K562 (cell line): ENCODE results near the gene KISS1. TPM values are rescaled to one million over a fixed set of nuclear protein-coding genes. Genes with fewer than 3 reads are reported as not detected.

Experiments
- ATAC-seq: fragments of 200-7000 bp; cut with Tn5 transposase; 3 replicates; pipeline ENCODE4 v1.9.1; 2020; ENCODE audit warnings: moderate library complexity
- BruUV-seq: library from RNA; stranded (reverse); fragments of 400-500 nt; replicated peaks from 2 replicates; lab custom pipeline; 2021; lab: Mats Ljungman, UMichigan
- CTCF ChIA-PET: fragments of 300-600 bp; formaldehyde crosslinking; extraction: SDS; loops from one replicate; lab custom pipeline; 2021; ENCODE audit warnings: low intra/inter-chr PET ratio; lab: Yijun Ruan, JAX
- POLR2A ChIA-PET: fragments of 300-600, 350-650 bp; sonication (Branson Sonifier 250); formaldehyde crosslinking; extraction: SDS; loops from one replicate; lab custom pipeline; 2021; ENCODE audit warnings: antibody characterized with exemption, inconsistent platforms; lab: Yijun Ruan, JAX
- DNase-seq, 4 experiments: peaks; one replicate each; pipeline versions ENCODE4 v3.0.0 to v3.0.0-alpha.2; 2011 to 2018; ENCODE audit warnings: low spot score in 3 of 4, mixed read lengths in 3 of 4; ENCODE audit errors: extremely low read depth in 1 of 4
- FAIRE-seq: peaks from 2 replicates; lab custom pipeline; 2011; peaks lifted over from hg19 to GRCh38; lab: Jason Lieb, UNC
- H2AFZ ChIP-seq: 2 replicates; pipeline ENCODE4 v1.6.0; 2011; ENCODE audit warnings: low read depth, low read length, control low read depth, inconsistent platforms
- H3K27ac ChIP-seq: fragments of 200-600 bp; 3 replicates; pipeline ENCODE4 v1.8.0; 2011; ENCODE audit warnings: low read depth, mild to moderate bottlenecking, control low read depth, inconsistent platforms, low read length, moderate library complexity, mixed read lengths; ENCODE audit errors: extremely low read depth
- H3K27me3 ChIP-seq, 2 experiments: fragments of 300-600 bp in 1 of 2; 2 replicates in 1 of 2; 3 replicates in 1 of 2; pipeline versions ENCODE4 v1.6.0 to v1.8.0; 2011; ENCODE audit warnings: inconsistent platforms in 2 of 2, low read length in 2 of 2, mild to moderate bottlenecking in 1 of 2, mixed read lengths in 1 of 2, moderate library complexity in 1 of 2; ENCODE audit not compliant: control insufficient read depth in 2 of 2, insufficient read depth in 2 of 2
- H3K36me3 ChIP-seq: fragments of 300-600 bp; 3 replicates; pipeline ENCODE4 v1.8.0; 2011; ENCODE audit warnings: mild to moderate bottlenecking, low read length, inconsistent platforms; ENCODE audit not compliant: control insufficient read depth, insufficient read depth
- H3K4me1 ChIP-seq, 2 experiments: fragments of 200-600 bp in 1 of 2; replicated peaks in 1 of 2; 2 replicates in 1 of 2; 3 replicates in 1 of 2; pipeline versions ENCODE4 v1.5.1 to v1.8.0; 2011; ENCODE audit warnings: inconsistent platforms in 2 of 2, low read length in 2 of 2, mild to moderate bottlenecking in 1 of 2, mixed read lengths in 1 of 2, moderate library complexity in 1 of 2; ENCODE audit not compliant: control insufficient read depth in 2 of 2, insufficient read depth in 2 of 2
- H3K4me2 ChIP-seq: 2 replicates; pipeline ENCODE4 v1.6.1; 2011; ENCODE audit warnings: low read length, control low read depth, inconsistent platforms, mixed read lengths; ENCODE audit not compliant: insufficient read depth
- H3K4me3 ChIP-seq: fragments of 200-600 bp; sonication (generic), shearing (Covaris generic); 2 replicates; pipeline ENCODE4 v1.5.1; 2016; ENCODE audit warnings: control low read depth, inconsistent platforms
- H3K79me2 ChIP-seq: fragments of 200-600 bp; 3 replicates; pipeline ENCODE4 v1.8.0; 2011; ENCODE audit warnings: low read length, inconsistent platforms; ENCODE audit not compliant: control insufficient read depth, insufficient read depth
- H3K9ac ChIP-seq, 2 experiments: 2 replicates each; pipeline versions ENCODE4 v1.6.0 to v1.6.1; 2011; ENCODE audit warnings: low read depth in 2 of 2, low read length in 2 of 2, control low read depth in 1 of 2, inconsistent platforms in 1 of 2, mild to moderate bottlenecking in 1 of 2, mixed read lengths in 1 of 2; ENCODE audit not compliant: insufficient read depth in 1 of 2
- H3K9me1 ChIP-seq: one replicate; pipeline ENCODE4 v1.6.0; 2011; ENCODE audit warnings: inconsistent platforms, mild to moderate bottlenecking, low read length, moderate library complexity; ENCODE audit not compliant: control insufficient read depth, insufficient read depth
- H3K9me3 ChIP-seq: replicated peaks from 2 replicates; pipeline ENCODE4 v1.5.1; 2011; ENCODE audit warnings: low read depth, low read length, inconsistent platforms; ENCODE audit not compliant: control insufficient read depth, insufficient read depth
- H4K20me1 ChIP-seq: replicated peaks from 2 replicates; pipeline ENCODE4 v1.6.1; 2011; ENCODE audit warnings: low read length, inconsistent platforms, mixed read lengths; ENCODE audit not compliant: control insufficient read depth, insufficient read depth
- ZNF140 ChIP-seq: fragments of 250-450 bp; sonication (Bioruptor Pico); IDR thresholded peaks from 2 replicates; pipeline ENCODE4 v1.8.0; 2021; ENCODE audit warnings: moderate library complexity, mild to moderate bottlenecking, inconsistent platforms
- ZNF263 ChIP-seq: sonication (generic); formaldehyde crosslinking; IDR thresholded peaks from 2 replicates; pipeline ENCODE4 v1.8.0; 2022; ENCODE audit warnings: mild to moderate bottlenecking, missing genetic modification reagents, borderline replicate concordance
- ZNF274 ChIP-seq: IDR thresholded peaks from 2 replicates; pipeline ENCODE4 v1.6.1; 2011; ENCODE audit warnings: low read depth, mild to moderate bottlenecking, low read length, moderate library complexity, borderline replicate concordance
- WGBS: fragments of 100-300 bp; shearing (Covaris generic); methylation state at CpG from one replicate; pipeline ENCODE4 v1.1.6; 2016; ENCODE audit warnings: low coverage, mixed read lengths; ENCODE audit not compliant: insufficient coverage; ENCODE audit errors: missing lambda C conversion rate; 5-methylcytosine and 5-hydroxymethylcytosine counted together
- in situ Hi-C: fragments of 300-500 bp; cut with MboI; formaldehyde crosslinking; loops from 4 replicates; pipeline ENCODE4 v1.15.0; 2018; ENCODE audit warnings: inconsistent platforms, mixed read lengths
- intact Hi-C: fragments of 100-400 bp; cut with micrococcal nuclease; formaldehyde crosslinking; loops from 2 replicates; pipeline ENCODE4 v1.14.2; 2022
- polyA plus RNA-seq, 8 experiments: library from polyadenylated mRNA; depleted of rRNA in 4 of 8; stranded (reverse) in 5 of 8; unstranded in 3 of 8; fragments of >200 nt; fragmentation: Nextera tagmentation in 2 of 8; fragmentation: Illumina TruSeq in 1 of 8; extraction: Ambion mirVana in 2 of 8; extraction: Trizol in 1 of 8; gene quantifications; 2 replicates each; pipeline versions ENCODE4 v1.2.1 to v1.2.3, GENCODE V29; 2011 to 2014; ENCODE audit warnings: inconsistent platforms in 1 of 8, missing spikeins in 1 of 8
- total RNA-seq, 7 experiments: library from RNA; depleted of rRNA in 6 of 7; stranded (reverse); fragments of >200 nt in 6 of 7; fragmentation: Illumina TruSeq in 2 of 7; extraction: Trizol in 2 of 7; gene quantifications; 2 replicates each; pipeline versions ENCODE4 v1.2.1 to v1.2.3, GENCODE V29; 2011 to 2021; ENCODE audit warnings: low replicate concordance in 1 of 7

The KISS1 gene
- total and polyA plus RNA-seq, 9 of the 15 experiments (the other 6 are each of a cell fraction or from before 2014, with no cell fraction given) = 0.31 TPM; not detected in 8

DNA sequence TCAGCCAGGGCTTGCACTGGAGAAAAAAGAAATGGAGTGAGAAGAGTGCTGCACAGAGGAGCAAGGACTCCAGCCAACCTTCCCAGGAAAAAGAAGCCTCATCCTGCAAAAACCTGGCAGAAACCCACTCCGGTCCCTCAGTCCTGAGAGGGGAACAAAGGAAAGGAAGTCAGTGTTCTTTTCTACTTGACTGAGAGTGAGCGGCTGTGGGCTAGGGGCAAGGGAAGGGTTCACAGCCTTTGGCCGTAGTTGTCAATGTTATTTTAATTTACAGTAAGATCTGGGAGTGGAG lies 26.4 kb upstream of the KISS1 start:
- 7% methylated on average over 3 of the region's 3 CpGs for WGBS
- in situ Hi-C loops (no loop called here), intact Hi-C loops (no loop called here)

GRCh38 chr1:204222006-204222763 lies 25.9 kb upstream of the KISS1 start:
- no peak overlapping the region for H3K9ac ChIP-seq
- POLR2A ChIA-PET = interaction anchor here (0.7 kb wide), 1 partner anchor 157 kb away, joined by 3 read pairs; no protein-coding TSS in a partner anchor
- intact Hi-C loops (no loop called here), in situ Hi-C loops (no loop called here)
- FAIRE-seq (no peak), ATAC-seq (no peak), DNase-seq (no peak)
- no TSS peak for BruUV-seq
- no peaks in the 10 kb centered on the region for H3K9me1 ChIP-seq
- no peak overlapping the region for H3K4me2 ChIP-seq
- peak; percentile 72; the same call in 1 of the 2 replicates for TF ChIP-seq ZNF263
- no peak for TF ChIP-seq ZNF140
- no peak overlapping the region for H3K4me3 ChIP-seq
- H3K27me3 ChIP-seq = peaks cover 14 to 51% of the 10 kb centered on the region in 2 experiments
- no peak overlapping the region for H3K27ac ChIP-seq
- H3K79me2 ChIP-seq = no peaks in the 10 kb centered on the region
- no peaks in the 10 kb centered on the region for H3K9me3 ChIP-seq
- H4K20me1 ChIP-seq = peaks cover 15% of the 10 kb centered on the region
- CTCF ChIA-PET = interaction anchor here (0.5 kb wide), 1 partner anchor 69 kb away, joined by 4 read pairs; no protein-coding TSS in a partner anchor
- WGBS = 0% methylated on average over 8 of the region's 8 CpGs
- peaks cover 4 to 8% of the 10 kb centered on the region in 2 experiments; a peak in 4 of 5 replicates for H3K4me1 ChIP-seq
- no peak overlapping the region for H2AFZ ChIP-seq
- H3K36me3 ChIP-seq = no peaks in the 10 kb centered on the region

More for the DNA sequence above, 26.4 kb upstream of the KISS1 start:
- Histone ChIP-seq H4K20me1 (peaks cover 15% of the 10 kb centered on the region), H3K9me3 (no peaks in the 10 kb centered on the region), H3K79me2 (no peaks in the 10 kb centered on the region), H3K27ac (no peak overlapping the region), H3K4me1 (peaks cover 6 to 14% of the 10 kb centered on the region in 2 experiments; a peak in 4 of 5 replicates), H3K4me3 (no peak overlapping the region), H3K4me2 (no peak overlapping the region), H3K9me1 (no peaks in the 10 kb centered on the region), H3K9ac (no peak overlapping the region), H3K27me3 (peaks cover 11 to 45% of the 10 kb centered on the region in 2 experiments), H3K36me3 (no peaks in the 10 kb centered on the region), H2AFZ (no peak overlapping the region)
- FAIRE-seq (no peak), ATAC-seq (no peak), DNase-seq (no peak)
- ChIA-PET POLR2A (interaction anchor here (0.7 to 1.2 kb wide), 3 partner anchors 9 to 156 kb away, joined by 3 read pairs; partner anchors contain the start of gene GOLT1A), CTCF (no interaction called here)
- no peak for TF ChIP-seq ZNF274
- no TSS peak for BruUV-seq
